ENCODE results near the gene COL27A1. TPM values are rescaled to one million over a fixed set of nuclear protein-coding genes. Genes with fewer than 3 reads are reported as not detected.

COL27A1 gene
- total RNA-seq, 1 donor from 2014 or later = 41.1 TPM

DNA sequence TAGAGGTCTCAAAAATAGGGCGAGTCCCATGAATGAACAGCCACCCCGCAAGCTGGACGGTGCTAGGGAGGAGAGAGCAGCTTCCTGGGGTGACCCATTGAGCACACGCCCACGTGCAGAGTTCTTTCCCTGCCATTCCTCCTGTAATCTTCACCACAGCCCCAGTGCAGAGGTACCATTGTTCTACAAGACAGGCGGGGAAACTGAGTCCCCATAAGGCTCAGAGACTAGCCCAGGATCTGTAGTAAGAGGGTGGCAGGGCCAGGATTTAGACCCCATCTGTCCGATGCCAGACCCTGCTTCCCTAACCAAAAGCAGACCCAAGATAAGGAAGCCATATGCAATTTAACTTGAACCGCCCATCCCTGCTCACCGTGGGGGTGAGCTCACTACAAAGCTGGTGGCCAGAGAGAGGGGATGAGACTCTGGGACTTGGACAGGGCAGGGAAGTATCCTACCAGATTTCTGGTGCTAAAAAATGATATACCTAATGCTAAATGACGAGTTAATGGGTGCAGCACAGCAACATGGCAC, 130.9 kb downstream of the COL27A1 start:
- DNase-seq (ENCODE audit: low spot score) = no peak

DNA sequence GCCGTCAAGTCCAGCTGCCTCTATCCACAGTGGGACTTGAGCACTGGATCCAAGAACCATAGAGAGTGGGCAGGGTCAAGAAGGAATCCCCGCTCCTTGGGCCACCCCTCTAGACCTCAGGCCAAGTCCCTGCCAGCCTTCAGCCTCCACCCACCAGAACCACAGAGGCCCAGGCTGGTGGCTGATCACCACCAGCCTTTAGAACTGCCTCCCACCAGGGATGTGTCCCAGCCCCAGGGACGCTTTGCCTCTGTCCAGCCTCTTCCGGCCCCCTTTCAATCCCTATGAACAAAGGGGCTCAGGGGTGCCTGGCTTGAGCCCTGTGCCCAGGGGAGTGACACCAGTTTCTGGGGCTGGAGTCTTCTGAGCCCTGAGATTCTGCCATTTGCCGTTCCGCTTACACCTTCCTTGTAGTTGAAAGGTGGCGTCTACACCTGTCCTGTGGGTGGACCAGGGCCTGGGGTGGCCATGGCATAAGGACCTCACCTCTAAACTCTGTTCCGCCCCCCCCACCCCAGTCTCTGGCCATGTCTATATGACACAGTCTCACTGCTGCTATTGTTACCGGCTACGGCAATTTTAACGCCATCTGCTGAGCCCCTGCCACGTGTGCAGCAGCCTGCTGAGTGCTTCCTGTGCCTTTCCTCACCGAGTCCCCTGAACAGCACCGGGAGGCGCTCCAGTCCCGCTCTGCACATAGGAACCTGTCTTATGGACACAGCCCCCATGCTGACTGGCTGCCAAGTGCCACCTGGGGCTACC, 131.8 kb downstream of the COL27A1 start:
- no peak for DNase-seq (ENCODE audit: low spot score)

DNA sequence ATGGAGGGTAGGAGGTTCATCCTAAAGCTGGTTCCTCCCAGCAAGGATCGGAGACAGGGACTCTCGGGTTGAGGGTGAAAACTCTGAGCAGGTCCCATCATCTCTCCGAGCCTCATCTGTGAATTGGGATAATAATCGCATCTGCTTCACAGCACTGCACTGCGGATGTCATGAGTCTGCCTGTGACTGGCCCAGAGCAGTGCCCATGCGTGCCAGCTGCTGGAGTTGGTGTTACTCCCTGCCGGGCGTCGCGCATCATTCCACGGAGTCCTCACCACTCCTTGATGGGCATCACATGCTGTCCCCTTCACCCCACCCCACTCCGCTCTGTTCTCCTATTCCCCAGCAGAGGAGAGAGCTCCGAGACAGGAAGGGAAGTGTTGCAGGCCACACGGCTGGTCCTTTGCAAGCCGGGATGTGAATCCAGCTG, 132.4 kb downstream of the COL27A1 start:
- DNase-seq (ENCODE audit: low spot score) = no peak

DNA sequence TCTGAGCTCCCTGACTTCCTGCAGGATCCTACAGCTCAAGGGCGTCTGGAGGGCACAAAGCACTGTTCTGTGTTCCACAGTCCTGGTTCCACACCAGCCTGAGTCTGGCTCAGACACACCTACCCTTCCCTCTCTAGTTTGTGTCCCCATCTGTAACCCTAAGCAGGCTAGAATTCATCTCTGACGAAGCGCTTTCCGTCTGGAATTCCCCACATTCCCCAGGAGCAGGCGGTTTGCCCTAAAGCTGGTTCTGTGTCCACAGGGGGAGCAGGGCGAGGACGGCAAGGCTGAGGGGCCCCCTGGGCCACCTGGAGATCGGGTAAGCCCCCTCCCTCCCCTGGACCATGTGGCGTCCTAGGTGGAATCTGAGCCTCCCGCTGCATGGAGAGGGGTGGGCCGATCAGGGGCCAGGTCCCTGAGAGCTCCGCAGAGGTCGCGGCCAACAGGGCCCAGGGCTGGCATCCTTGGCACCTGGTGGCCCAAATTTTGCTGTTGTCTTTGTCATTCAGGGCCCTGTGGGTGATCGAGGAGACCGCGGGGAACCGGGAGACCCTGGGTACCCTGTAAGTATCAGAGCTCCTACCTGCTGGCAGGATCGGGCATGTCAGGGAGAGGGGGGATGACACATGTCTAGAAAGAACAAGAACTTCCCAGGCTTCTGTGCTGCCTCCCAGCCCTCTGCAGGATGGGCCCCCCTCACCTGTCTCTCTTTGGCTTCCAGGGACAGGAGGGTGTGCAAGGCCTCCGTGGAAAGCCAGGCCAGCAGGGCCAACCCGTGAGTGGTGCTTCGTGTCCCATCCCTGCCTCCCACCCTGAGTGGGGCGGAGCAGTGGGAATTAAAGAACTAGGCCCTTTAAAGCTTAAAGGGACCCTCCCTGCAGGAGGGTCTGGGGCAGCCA, 133.1 kb downstream of the COL27A1 start:
- DNase-seq (ENCODE audit: low spot score) = no peak

DNA sequence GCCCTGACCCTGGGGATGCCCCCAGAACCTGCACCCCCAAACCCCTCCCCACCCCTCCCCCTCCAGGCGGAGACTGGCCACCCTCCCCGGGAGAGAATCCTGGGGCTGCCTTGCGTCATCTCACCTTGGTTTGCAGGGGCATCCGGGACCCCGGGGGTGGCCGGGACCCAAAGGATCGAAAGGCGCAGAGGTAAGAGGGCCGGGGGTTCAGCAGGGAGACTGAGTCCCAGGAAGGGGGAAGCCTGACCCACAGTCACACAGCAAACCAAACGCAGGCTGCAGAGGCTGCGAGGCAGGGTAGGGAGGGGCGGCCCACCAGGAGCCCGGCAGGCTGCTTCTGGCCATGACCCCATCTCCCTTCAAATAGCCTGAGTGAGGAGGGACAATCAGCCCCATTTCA, 133.8 kb downstream of the COL27A1 start:
- no peak for DNase-seq (ENCODE audit: low spot score)

DNA sequence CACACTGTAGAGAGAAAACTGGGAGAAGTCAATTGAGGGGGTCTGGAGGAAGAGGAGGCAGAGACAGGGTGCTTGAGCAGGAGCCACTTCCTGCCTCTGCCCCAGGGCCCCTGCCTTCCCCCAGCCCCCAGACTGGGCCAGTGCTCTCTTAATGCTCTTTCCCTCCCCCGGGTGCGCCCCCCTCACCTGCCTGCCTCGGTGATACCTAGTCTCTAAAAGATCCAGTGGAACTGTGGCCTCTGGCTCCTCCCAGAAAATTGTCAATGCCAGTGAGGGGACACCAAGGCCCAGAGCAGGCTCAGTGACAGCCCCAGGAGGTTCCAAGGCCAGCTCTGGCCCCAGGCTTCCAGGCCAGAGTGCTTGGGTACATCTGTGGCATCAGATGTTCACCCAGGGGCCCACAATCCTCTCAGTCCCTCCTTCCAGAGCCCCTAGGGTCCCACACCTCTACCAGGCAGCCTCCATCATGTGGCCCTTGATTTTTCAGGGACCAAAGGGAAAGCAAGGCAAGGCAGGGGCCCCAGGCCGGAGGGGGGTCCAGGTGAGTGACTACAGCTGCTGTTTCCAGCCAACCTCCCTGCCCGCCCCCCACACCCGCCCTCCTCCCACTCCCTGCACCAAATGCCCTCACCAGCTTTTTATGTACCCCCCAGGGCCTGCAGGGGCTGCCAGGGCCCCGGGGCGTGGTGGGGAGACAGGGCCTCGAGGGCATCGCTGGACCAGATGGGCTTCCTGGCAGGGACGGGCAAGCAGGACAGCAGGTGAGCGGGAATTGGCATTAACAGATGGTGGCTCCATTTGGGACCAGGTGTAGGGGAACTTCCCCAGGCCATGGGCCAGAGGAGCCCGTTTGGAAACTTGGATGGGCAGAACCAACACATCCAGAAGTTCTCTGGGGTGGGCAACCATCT, 134.5 kb downstream of the COL27A1 start:
- no peak for DNase-seq (ENCODE audit: low spot score)

DNA sequence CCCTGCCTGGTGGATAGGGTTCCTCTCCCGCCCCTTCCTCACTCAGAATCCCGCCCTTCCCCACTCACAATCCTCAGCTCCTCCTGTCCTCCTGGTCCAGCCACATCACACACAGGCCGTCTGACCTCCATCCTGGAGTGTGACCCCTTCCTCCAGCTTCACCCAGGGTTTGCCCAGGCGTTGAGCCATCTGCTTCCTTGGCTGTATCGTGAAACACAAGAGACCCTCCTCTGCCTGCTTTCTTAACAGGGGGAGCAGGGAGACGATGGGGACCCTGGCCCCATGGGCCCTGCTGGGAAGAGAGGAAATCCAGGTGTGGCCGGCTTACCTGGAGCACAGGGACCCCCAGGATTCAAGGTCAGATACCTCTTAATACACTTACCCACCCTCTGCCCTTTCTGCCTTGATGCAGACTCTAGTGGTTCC, 135.2 kb downstream of the COL27A1 start:
- DNase-seq (ENCODE audit: low spot score) = no peak

DNA sequence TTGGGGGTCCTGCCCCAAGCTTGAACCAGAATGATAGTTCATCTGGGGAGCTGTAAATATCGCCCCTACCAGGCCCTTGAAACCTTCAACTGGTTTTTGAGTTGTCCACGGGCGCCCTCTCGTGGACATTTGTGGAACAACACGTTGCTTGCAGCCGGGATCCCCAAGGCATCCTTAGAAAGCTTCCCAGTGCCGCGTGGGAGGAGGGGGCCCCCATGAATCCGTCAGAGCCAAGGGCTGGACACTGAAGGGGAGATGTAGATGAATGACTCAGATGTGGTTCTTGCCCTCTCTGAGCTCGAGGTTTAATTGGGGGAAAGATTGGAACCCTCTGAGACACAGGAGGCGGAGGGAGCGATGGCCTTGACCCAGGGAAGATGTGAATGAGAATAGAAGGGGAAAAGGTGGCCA, 135.7 kb downstream of the COL27A1 start:
- peak; percentile 75 for DNase-seq (ENCODE audit: low spot score)

DNA sequence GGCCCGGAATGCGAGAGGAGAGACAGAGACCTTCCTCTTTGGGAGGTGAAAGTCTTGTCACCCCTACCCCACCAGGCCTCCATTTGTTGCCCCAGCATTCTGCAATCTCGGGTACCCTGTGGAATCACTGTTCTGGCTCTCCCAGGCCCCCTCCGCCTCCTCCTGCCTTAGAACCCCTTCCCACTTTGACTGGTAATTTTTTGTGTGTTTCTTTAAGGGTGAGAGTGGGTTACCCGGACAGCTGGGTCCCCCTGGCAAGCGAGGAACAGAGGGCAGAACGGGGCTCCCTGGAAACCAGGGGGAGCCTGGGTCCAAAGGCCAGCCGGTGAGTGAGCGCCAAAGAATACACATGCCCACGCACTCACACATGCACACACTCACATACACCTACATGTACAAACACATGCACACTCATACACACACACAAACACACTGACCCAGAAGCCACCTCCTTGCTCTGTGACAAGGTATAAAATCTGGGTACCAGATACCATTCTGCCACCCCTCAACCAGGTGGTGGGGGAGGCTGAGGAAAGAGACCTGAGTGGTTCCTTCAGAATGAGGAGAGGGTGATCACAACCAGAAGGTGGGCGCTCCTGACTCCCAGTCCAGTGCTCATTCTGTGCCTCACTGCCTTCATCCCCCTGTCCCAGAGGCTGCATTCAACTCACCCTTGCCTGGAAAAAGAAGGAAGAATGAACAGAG, 136.7 kb downstream of the COL27A1 start:
- DNase-seq (ENCODE audit: low spot score) = no peak

DNA sequence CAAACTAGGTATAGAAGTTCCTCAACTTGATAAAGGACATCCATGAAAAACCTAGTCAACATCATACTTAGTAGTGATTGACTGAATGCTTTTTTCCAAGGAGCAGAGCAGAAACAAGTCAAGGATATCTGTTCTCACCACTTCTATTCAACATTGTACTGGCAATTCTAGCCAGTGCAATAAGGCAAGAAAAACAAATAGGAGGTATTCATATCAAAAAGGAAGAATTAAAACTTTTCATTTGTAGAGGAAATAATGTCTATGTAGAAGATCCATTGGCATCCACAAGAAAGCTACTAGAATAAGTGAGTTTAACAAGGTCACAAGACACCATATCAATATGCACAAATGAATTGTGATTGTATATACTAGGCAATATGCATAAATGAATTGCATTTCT, 139.3 kb downstream of the COL27A1 start:
- DNase-seq (ENCODE audit: low spot score) = no peak

DNA sequence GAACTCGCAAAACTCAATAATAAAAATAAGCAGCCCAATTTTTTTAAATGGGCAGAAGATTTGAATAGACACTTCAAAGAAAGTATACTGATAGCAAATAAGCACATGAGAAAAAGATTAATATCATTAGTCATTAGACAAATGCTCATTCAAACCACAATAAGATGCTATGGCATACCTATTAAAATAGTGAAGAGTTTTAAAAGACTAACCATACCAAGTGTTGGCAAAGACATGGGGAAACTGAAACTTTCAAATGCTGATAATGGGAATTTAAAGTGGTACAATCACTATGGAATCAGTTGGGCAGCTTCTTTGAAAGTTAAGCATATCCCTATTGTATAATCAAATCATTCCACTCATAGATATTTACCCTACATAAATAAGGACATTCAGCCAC, 141.0 kb downstream of the COL27A1 start:
- DNase-seq (ENCODE audit: low spot score) = no peak

DNA sequence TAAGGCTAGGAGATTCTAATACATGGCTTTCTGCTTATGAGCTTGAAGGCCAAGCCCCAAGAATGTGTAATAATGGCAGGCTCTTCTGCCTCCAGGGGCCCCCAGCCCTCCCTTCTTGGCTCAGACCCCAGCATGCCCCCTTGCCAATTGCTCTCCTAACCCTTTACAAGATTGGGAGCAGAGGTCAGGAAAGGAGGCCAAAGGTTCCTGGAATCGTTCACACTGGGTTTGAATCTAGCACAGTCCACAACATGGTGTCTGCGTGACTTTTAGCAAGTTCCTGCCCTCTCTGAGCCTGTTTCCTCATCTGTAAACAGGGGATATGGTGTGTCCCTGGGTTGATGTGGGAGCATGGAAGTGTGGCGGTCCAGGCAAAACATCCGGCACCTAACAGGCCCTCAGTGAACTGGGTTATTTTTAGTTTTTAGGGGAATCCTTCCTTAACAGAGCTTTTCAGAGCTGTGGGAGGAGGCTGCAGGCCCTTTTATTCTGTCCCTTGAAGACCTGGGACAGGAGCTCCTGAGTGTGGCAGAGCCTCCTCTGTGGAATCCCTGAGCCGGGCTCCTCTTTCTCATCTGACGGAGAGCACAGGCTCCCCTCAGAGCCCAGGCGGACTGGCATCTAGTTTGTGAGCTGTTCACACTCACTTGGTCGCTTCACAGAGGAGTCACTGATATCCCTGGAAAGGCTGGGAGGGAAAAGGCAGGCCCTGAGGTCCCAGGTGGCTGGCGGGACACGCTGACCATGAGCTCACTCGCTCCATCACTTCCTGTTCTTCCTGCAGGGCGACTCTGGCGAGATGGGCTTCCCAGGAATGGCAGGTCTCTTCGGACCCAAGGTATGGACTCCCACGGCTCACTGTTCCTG, 144.2 kb downstream of the COL27A1 start:
- DNase-seq (ENCODE audit: low spot score) = no peak

DNA sequence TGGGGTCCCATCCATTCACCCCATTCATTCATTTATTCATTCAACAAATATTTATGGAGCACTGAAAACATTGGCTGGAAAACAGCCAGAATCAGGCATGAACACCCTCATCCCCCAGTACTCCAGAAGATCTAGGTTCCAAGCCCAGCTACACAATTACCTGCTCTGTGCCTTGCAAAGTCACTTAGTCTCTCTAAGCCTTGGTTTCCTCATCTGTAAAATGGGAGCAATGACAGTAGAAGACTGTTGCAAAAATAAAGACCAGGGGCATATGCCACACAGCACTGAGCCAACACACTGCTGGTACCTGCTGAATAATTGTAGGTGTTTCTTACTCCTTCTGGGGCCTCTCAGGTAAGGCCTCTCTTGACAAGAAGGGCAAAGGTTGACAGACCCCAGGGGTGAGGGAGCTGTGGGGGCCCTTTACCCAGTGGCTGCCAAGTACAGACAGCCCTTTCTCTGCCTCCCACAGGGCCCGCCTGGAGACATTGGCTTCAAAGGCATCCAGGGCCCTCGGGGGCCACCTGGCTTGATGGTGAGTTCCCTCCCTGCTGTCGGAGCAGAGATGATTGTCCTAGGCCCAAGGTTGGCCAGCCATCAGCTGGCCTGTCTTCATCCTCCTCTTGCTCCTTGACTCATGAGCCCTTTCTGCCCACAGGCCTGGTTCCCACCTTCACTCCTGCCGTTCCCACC, 145.0 kb downstream of the COL27A1 start:
- DNase-seq (ENCODE audit: low spot score) = no peak

DNA sequence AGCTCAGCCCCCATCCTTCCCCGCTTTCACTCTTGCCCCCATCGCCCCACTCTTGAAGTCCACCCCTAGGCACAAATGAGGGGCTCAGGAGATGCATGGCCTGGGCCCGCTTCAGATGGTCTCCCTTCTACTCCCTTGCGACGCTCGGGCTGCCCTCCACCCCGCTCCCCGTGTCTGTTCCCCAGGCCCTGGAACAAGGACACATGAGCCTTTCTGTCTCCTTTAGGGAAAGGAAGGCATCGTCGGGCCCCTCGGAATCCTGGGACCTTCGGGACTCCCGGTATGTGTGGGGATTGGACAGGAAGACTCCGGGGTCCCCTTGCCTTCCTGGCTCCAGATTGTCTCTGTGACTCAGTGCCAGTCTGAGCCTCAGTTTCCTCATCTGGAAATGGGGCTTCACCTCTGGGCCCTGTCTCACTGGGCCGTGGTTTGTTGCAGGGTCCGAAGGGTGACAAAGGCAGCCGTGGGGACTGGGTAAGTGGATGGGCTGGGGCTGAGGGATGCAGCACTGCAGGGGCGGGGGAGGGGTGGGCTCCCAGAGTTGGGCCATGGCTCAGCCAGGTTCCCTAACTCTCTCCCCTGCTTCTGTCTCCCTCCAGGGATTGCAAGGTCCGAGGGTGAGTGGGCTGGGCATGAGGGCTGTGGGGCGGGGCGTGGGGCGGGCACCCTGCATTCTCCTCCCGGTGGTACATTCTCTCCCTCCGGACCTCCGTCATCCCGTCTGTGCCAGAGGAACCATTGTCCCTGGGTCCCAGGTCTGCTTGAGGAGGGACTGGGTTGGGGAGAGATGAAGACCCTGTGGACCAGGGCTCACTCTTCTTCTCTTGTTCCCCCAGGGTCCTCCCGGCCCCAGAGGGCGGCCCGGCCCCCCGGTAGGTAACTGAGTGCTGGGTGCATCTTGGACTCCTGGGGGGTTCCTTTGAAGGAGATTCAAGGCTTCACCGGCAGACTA, 145.8 kb downstream of the COL27A1 start:
- peak; percentile 5 for DNase-seq (ENCODE audit: low spot score)

DNA sequence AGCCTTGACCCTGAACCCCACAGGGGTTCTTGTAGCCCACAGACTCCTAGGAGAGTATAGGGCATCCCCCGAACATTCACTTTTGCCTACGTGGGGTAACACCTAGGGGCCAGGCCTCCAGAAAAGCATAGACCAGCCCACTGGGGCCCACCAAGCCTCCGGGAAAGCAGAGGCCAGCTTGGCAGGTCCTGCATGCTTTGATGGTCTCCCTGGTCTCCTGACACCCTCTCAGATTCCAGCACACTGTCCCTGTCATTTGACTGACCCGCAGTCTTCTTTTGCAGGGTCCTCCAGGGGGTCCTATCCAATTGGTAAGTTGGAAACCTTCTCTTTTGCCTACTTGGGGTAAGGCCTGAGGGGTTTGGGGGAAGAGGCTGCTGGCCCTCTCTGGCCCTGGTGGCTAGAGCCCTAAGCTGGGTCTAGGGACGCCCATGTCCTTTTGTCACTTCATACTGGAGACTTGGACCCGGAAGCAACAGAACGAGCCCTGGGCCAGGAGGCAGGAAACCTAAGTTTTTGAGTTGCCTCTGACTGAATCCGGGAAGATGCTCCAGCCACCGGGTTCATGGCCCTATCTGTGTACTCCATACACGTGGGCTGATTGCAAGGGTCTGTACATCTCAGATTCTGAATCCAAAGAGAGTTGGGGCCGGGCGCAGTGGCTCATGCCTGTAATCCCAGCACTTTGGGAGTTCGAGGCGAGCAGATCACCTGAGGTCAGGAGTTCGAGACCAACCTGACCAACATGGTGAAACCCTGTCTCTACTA, 146.6 kb downstream of the COL27A1 start:
- peak; percentile 2 for DNase-seq (ENCODE audit: low spot score)

DNA sequence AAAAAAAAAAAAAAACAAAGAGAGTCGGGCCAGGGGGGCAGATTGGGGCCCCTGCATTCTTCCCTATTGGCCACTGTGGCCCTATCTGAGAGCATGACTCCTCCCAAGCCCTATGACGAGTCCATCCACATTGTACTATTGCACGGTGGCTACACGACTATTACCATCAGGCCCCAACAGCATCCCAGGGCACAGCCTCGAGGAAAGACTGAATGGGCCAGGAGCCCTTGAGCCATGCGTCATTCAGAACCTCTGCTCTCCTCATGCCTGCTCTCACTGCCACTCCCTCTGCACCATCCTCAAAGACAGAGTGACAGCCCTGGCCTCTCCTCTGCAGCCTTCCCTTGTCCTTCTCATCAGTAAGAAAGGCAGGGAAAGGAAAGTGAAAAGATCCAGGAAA, 147.4 kb downstream of the COL27A1 start:
- DNase-seq (ENCODE audit: low spot score) = no peak

DNA sequence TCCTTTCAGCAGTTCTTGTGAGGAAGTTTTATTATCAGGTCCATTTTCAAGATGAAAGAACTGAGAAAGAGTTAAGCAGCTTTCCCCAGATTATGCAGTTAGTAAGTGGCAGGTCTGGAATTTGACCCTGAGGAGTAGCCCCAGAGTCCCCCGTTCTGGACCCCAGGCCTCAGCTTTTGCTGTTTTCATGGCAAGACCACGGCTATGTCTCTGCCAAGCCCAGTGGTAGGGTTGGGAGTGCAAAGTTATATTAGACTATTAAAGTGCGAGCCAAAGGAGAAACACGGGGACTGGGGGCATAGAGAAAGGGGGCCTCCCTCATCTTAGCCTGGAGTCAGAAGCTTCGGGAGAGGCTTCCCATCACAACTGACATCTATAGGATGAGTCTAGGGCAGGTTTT, 148.2 kb downstream of the COL27A1 start:
- no peak for DNase-seq (ENCODE audit: low spot score)
